Measurements from ENCODE around the gene NXPE3. TPM values are rescaled to one million over a fixed set of nuclear protein-coding genes. Genes with fewer than 3 reads are reported as not detected.

The NXPE3 gene
- polyA plus RNA-seq, 1 donor from 2014 or later, result 6.6 TPM

DNA sequence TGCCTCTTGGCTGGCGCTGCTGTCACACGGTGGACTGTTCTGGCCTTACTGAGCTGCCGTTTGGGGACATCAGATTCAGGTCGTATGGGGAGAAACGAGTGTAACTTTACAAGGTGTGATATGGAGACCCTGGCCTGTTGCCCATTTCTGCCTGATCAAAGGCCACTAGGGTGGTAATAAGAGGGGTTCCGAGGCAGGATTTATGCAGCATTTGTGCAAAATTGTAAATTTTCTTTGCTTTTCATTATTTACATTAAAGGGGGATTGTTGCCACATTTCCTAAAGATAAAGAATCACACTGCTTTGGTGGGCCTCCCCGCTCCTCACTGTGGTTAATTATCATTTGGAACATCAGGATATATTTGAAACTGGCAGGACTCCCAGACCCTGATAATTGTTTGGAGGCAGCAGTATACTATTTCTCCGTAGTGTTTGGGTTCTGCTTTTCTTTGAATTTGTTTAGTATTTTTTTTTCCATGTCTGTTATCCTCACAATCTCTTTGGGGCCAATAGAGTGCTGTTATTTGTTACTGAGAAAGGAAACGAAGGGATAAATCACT, 891 bp downstream of the NXPE3 start:
- Histone ChIP-seq H2AFZ (ENCODE audit: low read depth, low read length) (peak overlapping the region; percentile 61), H3K36me3 (ENCODE audit: insufficient read depth, low read length) (no peaks in the 10 kb centered on the region), H3K4me2 (ENCODE audit: low read length) (peak overlapping the region; percentile 86), H3K27ac (ENCODE audit: low read length) (peak overlapping the region; percentile 54), H3K9me2 (ENCODE audit: insufficient read depth, low read length) (no peaks in the 10 kb centered on the region), H3K27me3 (ENCODE audit: insufficient read depth, low read depth, low read length) (no peaks in the 10 kb centered on the region), H3K79me2 (replicated peaks; ENCODE audit: insufficient read depth, low read length) (peaks cover 27% of the 10 kb centered on the region), H4K20me1 (ENCODE audit: insufficient read depth) (no peaks in the 10 kb centered on the region), H3K9me3 (ENCODE audit: low read length) (no peaks in the 10 kb centered on the region), H3K4me3 (ENCODE audit: low read length) (peak overlapping the region; percentile 89), H3K9ac (ENCODE audit: low read length) (peak overlapping the region; percentile 74), H3F3A (ENCODE audit: insufficient read depth, low read length, poor library complexity, severe bottlenecking) (no peaks in the 10 kb centered on the region)
- TF ChIP-seq, protein P1, sequence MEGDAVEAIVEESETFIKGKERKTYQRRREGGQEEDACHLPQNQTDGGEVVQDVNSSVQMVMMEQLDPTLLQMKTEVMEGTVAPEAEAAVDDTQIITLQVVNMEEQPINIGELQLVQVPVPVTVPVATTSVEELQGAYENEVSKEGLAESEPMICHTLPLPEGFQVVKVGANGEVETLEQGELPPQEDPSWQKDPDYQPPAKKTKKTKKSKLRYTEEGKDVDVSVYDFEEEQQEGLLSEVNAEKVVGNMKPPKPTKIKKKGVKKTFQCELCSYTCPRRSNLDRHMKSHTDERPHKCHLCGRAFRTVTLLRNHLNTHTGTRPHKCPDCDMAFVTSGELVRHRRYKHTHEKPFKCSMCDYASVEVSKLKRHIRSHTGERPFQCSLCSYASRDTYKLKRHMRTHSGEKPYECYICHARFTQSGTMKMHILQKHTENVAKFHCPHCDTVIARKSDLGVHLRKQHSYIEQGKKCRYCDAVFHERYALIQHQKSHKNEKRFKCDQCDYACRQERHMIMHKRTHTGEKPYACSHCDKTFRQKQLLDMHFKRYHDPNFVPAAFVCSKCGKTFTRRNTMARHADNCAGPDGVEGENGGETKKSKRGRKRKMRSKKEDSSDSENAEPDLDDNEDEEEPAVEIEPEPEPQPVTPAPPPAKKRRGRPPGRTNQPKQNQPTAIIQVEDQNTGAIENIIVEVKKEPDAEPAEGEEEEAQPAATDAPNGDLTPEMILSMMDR (IDR thresholded peaks at IDR 0.05; ENCODE audit: poor library complexity, severe bottlenecking), result no peak
- TF ChIP-seq REST (IDR thresholded peaks at IDR 0.05; ENCODE audit: borderline replicate concordance), result no peak
- peak; percentile 16 for TF ChIP-seq TAF1 (IDR thresholded peaks at IDR 0.05; ENCODE audit: low read depth)
- no peak for TF ChIP-seq EP300 (conservative IDR thresholded peaks at IDR 0.05; ENCODE audit: poor library complexity, severe bottlenecking)

DNA sequence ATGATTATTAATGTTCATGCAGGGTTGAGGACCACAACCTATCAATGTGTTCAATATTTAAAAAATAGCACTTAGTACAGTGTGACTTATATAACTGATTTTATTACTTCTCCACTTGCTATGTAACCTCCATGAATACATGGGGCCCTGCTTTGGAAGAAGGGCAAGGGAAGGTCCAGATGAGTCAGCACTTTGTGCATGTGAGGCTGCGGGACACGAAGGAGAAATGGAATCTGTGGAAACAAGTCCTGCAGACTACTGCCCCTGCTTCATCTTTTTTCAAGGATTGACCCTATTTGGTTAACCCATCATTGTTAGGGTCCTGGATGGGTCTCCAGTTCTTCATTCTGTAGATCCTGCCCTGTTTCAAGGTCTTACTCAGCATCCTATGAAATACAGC, 1.6 kb downstream of the NXPE3 start:
- TF ChIP-seq, protein P1 (IDR thresholded peaks at IDR 0.05; ENCODE audit: poor library complexity, severe bottlenecking), result no peak
- no peak for TF ChIP-seq SMC3 (conservative IDR thresholded peaks at IDR 0.05; ENCODE audit: poor library complexity)
- no peak for TF ChIP-seq EZH2 (IDR thresholded peaks at IDR 0.05; ENCODE audit: borderline replicate concordance, insufficient read depth, low read length, poor library complexity, severe bottlenecking)
- TF ChIP-seq RAD21 (conservative IDR thresholded peaks at IDR 0.05), result no peak
- Histone ChIP-seq H4K20me1 (ENCODE audit: insufficient read depth) (no peaks in the 10 kb centered on the region), H3K27ac (ENCODE audit: low read length) (no peak overlapping the region), H3K4me2 (ENCODE audit: low read length) (peak overlapping the region; percentile 86), H3K9me3 (ENCODE audit: low read length) (no peaks in the 10 kb centered on the region), H3K9me2 (ENCODE audit: insufficient read depth, low read length) (no peaks in the 10 kb centered on the region), H3K79me2 (replicated peaks; ENCODE audit: insufficient read depth, low read length) (peaks cover 27% of the 10 kb centered on the region), H3F3A (ENCODE audit: insufficient read depth, low read length, poor library complexity, severe bottlenecking) (no peaks in the 10 kb centered on the region), H3K27me3 (ENCODE audit: insufficient read depth, low read depth, low read length) (no peaks in the 10 kb centered on the region), H3K9ac (ENCODE audit: low read length) (no peak overlapping the region), H2AFZ (ENCODE audit: low read depth, low read length) (no peak overlapping the region), H3K36me3 (ENCODE audit: insufficient read depth, low read length) (no peaks in the 10 kb centered on the region), H3K4me3 (ENCODE audit: low read length) (peak overlapping the region; percentile 89)
